Measurements from ENCODE around the gene DNMBP. TPM values are rescaled to one million over a fixed set of nuclear protein-coding genes. Genes with fewer than 3 reads are reported as not detected.

Gene DNMBP
- total and polyA plus RNA-seq, 2 of the 8 experiments (the other 6 are each of a cell fraction or from before 2014, with no cell fraction given): 19.1 to 26.4 TPM

- TF ChIP-seq CHD7 (IDR thresholded peaks at IDR 0.05; ENCODE audit: insufficient replicate concordance, low read length) (no peak), TEAD4 (IDR thresholded peaks at IDR 0.05; ENCODE audit: low read depth, low read length) (no peak), MAFK (IDR thresholded peaks at IDR 0.05; ENCODE audit: low read depth, low read length) (no peak), GABPA (IDR thresholded peaks at IDR 0.05; ENCODE audit: borderline replicate concordance, insufficient read depth, low read length) (no peak), SIX5 (IDR thresholded peaks at IDR 0.05; ENCODE audit: low read depth, low read length) (no peak)
These were observed 10.0 kb upstream of the DNMBP start (continued) for GRCh38 chr10:100019787-100020141.

Measured in H1 (cell line).